Bone marrow (tissue), 2 donors: ENCODE data around the gene ANKRD44.
"Not testable (repeated sequence)": the region's sequence is repeated elsewhere in the genome, so short reads cannot be mapped to it uniquely, and the experiment has no call there.

ENCODE experiments used
- DNase-seq, 2 donors: peaks; one replicate each; lab custom pipeline; 2025; lab: John Stamatoyannopoulos, UW

The ANKRD44 gene

GRCh38 chr2:197076652-197077051 is 233.9 kb downstream of the ANKRD44 start:
- no peak for DNase-seq

DNA sequence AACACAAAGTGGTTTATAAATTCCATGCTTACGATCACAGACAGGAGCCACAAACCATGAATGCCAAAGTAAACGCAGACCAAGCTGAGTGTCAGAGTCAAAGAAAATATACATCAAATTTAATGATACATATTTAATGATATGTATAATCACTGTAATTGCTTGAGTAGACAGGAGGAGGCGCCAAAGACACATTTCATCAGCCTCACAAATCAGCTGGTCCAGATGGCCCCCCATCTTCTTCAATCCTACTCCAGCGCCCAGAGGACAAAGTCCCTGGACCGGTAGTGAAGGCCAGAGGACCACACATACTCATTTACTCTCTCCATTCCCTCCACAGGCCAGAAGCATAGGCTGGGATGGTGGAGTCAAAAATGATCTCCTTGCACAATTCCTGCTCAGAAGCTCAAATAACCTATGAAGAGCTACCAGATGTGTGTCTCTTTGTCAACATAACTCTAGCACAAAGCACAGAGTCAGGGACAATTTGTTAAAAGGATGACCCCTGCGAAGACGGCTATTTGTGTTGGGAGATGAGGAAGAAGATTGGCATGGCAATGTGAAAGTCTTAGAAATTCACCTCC is 234.7 kb downstream of the ANKRD44 start:
- DNase-seq, result no peak

- no peak for DNase-seq
Observed at GRCh38 chr2:197075281-197075680, 235.3 kb downstream of the ANKRD44 start.

DNA sequence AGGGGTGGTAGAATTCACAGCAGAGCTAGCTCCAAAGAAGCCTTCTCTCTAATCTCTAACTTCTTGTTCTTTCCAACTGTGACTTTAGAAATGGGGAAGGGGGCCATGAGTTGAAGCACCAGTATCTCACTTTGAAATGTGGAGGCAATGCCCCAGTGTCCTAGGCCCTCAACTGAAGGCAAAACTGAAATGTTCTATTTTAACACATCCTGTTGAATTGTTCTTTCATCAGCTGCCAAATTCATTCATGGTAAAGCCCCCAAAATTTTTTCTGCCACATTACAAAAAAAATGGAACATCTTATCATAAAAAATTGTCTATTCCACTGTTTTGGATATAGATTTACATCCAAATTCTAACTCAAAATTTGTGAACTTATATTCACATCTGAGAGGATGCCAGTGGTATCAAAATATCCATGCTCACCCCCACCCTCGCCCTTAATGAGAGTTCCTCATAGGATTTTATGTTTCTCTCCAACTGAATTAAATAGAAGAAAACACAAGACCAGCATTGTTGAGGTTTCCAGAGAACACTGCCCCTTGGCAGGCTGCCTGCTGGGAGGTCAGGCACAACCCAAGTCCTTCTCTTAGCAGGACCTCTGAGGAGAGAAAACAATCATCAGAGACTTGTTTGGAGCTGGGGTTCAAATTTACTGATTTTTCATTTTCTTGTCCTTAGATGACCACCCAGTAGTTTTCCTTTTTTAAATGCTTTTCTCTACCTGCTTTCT is 236.7 kb downstream of the ANKRD44 start:
- DNase-seq, result no peak

GRCh38 chr2:197073270-197073669 is 237.3 kb downstream of the ANKRD44 start:
- DNase-seq, result no peak

GRCh38 chr2:197072533-197072932 is 238.0 kb downstream of the ANKRD44 start:
- no peak for DNase-seq

DNA sequence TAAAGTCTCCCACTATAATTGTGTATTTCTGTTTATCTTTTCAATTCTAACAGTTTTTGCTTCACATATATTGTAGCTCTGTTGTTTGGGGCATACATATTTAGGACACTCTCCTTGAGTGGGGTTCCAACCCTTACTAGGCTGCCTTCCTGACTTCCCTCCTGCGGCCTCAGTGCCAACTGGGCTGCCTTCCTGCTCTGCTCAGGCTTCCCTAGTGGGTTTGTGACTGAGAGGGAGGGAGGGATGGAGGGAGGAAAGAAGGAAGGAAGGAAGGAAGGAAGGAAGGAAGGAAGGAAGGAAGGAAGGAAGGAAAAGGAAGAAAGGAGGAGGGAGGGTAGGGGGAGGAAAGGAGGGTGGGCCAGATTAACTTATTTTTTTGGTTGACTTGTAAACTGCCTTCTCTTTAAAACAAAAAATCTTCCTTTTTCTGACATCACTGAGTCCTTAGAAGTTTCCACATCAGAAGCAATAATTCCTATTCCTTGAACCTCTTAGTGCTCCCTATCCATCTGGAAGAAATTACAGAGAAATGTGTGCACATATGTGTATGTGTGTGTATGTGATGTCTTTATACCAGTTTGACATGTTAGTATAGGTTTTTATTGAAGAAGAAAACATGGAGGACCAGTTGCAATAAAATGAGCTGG is 238.7 kb downstream of the ANKRD44 start:
- no peak for DNase-seq

DNA sequence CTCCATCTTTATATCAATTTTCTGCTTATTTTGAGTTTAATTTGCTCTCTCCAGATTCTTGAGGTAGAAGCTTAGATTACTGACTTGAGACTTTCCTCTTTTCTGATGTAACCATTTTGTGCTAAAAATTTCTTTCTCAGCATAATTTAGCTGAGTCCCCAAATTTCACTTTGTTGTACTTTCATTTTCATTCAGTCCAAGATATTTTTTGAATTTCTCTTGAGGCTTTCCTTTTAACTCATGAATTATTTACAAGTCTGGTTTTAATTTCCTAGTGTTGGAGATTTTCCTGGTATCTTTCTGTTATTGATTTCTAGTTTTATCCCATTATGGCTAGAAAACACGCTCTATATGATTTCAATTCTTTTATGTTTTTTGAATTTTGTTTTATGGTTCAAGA is 239.4 kb downstream of the ANKRD44 start:
- no peak for DNase-seq

- DNase-seq, result no peak
Observed at GRCh38 chr2:197069958-197070357, 240.6 kb downstream of the ANKRD44 start.

GRCh38 chr2:197062574-197062973 is 248.0 kb downstream of the ANKRD44 start:
- not testable (repeated sequence) for DNase-seq

- no peak for DNase-seq
Observed at GRCh38 chr2:197059477-197059876, 251.1 kb downstream of the ANKRD44 start.

DNA sequence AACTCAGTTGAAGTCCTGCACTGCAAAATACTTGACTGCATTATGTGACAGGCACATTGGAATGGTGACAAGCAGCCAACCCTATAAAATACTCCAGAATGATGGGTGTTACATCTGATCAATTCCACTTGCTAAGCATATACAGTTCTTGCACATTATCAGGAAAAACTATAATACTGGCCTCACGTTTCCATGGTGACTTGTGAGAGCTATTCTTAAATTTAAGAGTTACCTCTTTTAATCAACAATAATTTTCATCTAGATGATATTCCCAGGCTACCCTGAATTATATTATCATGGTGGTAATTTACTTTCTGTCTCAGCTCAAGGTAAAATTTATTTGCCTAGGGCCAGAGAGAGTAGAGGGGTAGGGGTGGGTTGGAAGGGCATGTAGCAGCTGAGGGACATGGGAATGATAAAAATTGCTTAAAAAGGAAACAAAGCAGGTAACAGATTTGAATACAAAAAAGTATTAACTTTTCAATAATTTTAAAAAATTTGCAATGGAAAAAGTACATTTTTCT is 251.7 kb downstream of the ANKRD44 start:
- DNase-seq, result no peak

GRCh38 chr2:197057959-197058358 is 252.6 kb downstream of the ANKRD44 start:
- DNase-seq, result no peak

DNA sequence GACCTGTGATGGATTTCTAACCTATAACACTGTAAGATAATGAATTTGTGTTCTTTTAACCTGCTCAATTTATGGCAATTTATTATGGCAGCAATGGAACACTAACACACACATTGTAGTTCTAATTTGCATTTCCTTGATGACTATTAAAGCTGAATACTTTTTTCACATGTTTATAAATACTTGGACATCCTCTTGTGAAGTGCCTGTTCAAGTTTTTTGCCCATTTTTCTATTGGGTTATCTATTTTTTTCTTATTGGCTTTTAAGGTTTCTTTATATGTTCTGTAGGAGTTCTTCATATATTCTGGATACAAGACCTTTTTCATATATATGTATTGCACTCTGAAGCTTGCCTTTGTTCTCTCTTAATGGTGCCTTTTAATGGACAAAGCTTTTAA is 255.5 kb downstream of the ANKRD44 start:
- DNase-seq, result no peak

DNA sequence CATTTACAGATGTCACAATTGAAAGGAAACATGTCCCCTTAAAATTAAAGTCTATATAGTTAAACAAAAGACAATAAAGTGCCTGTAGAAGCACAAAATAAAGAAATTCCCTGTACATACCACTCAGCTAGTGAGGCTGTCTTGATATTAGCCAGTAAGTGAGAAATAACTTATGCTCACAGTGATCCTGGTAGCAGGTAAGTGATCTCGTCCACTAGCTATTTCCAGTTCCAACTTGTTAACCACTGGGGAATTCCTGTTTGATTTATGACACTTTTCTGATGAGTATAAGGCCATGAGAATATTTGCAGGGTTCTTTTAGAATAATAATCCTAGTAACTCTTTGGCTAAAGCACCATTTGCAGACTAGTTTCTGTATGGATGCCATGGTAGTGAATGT is 256.1 kb downstream of the ANKRD44 start:
- no peak for DNase-seq

- no peak for DNase-seq
Observed at GRCh38 chr2:197052356-197052755, 258.2 kb downstream of the ANKRD44 start.

DNA sequence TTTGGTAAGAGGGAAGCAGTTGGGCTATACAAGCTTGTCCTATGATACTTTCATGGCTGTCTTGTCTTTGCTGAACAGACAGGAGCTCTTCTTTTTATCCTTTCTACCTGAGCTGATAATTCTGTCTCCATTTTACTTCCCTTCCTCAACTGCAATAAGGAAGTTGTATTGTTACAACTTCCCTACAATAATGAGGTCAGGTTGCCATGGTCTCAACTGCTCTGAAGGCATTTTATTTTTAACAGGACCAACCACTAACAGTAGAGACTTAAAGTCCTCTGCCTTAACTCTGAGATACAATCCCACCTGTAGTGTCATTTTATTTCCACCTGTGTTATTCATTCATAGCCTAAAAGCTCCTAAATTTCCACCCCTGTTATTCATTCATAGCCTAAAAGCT is 265.5 kb downstream of the ANKRD44 start:
- no peak for DNase-seq

DNA sequence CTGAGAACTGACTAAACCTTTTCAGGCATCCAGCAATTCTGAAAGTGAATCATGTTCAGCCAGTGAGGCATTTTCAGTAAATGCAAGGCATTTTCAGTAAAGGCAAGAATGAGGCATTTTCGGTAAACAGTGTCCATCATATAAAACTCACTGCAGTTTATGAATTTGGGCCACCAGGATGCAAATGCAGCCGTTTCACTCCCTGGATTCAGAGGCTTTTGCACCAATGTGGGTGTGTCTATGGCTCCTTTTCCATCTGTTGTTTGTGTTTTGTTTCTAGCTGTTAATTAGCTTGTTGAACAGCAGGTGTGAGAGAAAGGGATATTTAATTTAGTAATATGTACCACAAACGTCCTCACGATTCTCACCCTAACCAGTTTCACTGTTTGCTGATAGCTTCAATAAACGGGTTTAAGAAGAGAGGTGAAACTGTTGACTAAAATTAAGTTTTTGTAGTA is 267.8 kb downstream of the ANKRD44 start:
- no peak for DNase-seq

DNA sequence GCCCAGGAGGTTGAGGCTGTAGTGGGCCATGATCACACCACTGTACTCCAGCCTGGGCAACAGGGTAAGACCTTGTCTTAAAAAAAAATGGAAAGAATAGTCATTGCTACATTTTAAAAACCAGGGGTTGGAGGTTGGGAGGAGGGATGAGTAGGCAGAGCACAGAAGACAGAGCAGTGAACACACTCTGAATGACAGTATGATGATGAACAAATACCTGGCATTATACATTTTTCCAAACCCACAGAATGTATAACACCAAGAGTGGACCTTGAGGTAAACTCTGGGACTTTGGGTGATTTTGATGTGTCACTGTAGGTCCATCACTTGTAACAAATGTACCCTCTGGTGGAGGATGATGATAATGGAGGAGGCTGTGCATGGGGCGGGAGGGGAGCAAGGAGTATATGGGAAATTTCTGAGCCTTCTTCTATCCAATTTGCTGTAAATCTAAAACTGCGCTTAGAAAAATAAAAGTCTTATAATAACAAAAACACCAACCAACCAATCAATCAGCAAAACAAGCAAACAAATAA is 272.6 kb downstream of the ANKRD44 start:
- no peak for DNase-seq

GRCh38 chr2:197035002-197035401 is 275.6 kb downstream of the ANKRD44 start:
- no peak for DNase-seq

DNA sequence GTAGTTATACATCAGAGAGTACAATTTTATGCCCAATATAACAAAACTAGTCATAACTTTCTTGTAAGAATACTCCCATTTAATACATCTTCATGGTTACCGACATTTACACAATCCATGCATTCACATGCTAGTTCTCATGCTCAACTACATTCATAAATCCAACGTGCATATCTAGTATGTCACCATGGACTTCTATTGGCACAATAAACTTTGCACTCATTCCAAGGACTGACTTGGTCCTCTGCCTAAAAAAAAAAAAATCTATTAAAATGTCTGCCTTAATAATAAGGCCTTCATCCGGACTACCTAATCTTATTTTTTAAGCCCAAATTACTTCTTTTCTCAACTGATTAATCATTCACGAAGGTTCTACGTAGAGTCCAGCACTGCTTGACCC is 276.3 kb downstream of the ANKRD44 start:
- no peak for DNase-seq

DNA sequence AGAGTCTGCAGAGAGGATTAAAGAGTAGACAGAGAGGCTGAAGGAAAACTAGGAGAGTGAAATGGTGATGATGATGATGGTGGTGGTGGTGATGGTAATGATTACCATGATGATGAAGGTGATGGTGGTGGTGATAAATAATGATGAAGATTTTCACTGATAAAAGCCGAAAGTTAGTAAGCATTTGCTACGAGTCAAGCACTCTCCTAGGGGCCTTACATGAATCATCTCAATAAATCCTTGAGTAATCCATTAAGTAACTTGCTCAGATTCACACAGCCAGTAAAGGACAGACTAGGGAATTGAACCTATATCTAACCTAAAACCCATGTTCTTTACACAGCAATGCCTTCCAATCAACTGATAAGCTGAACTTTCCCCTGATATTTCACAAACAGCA is 277.4 kb downstream of the ANKRD44 start:
- no peak for DNase-seq

DNA sequence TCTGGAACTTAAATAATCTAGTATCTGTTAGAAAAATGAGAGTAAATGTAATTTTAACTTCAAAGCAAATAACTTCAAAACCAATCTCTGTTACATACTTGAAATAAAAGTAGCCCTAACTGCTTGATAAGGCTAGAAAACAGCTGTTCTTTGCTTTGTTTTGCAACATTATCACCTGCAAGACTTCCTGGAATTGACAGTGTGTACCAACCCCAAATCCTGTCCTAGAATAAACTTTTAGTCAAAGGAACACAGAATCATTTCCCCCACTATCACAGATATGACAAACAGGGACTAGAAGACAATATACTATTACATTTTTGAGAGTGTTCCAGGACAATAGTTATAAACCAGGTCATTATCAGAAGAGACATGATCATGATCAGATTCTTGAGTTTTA is 278.8 kb downstream of the ANKRD44 start:
- DNase-seq, result no peak
